HepG2 (cell line): ENCODE measurements around the gene EPB41L3. TPM values are rescaled to one million over a fixed set of nuclear protein-coding genes. Genes with fewer than 3 reads are reported as not detected.

Experiments
- ATAC-seq: fragments of 200-7000 bp; cut with Tn5 transposase; 3 replicates; pipeline ENCODE4 v1.9.1; 2020; ENCODE audit warnings: mild to moderate bottlenecking, moderate library complexity
- BruUV-seq: library from RNA; stranded (reverse); fragments of 400-500 nt; replicated peaks from 2 replicates; lab custom pipeline; 2021; lab: Mats Ljungman, UMichigan
- CTCF ChIA-PET: fragments of 300-600 bp; formaldehyde crosslinking; extraction: SDS; loops from one replicate; lab custom pipeline; 2021; ENCODE audit warnings: low total read pairs, inconsistent platforms, low intra/inter-chr PET ratio; lab: Yijun Ruan, JAX
- POLR2A ChIA-PET: fragments of 350-600 bp; sonication (Branson Sonifier 250); formaldehyde crosslinking; loops from one replicate; lab custom pipeline; 2020; ENCODE audit warnings: antibody characterized with exemption, inconsistent platforms; lab: Yijun Ruan, JAX
- DNase-seq: peaks from one replicate; pipeline ENCODE4 v3.0.0-alpha.2; 2015; ENCODE audit warnings: low spot score
- FAIRE-seq: peaks from 3 replicates; lab custom pipeline; 2011; peaks lifted over from hg19 to GRCh38; lab: Jason Lieb, UNC
- H2AFZ ChIP-seq: one replicate; pipeline ENCODE4 v1.6.1; 2011; ENCODE audit warnings: low read length, inconsistent platforms
- H3K27ac ChIP-seq: fragments of 300-600 bp; 3 replicates; pipeline ENCODE4 v1.8.0; 2011; ENCODE audit warnings: mixed run types, mild to moderate bottlenecking, mixed read lengths, low read length, inconsistent platforms; ENCODE audit not compliant: insufficient read depth; ENCODE audit errors: extremely low read length
- H3K27me3 ChIP-seq, 2 experiments: fragments of 200-600 bp in 1 of 2; 2 replicates in 1 of 2; 3 replicates in 1 of 2; pipeline versions ENCODE4 v1.6.0 to v1.8.0; 2011; ENCODE audit warnings: low read length in 2 of 2, mild to moderate bottlenecking in 2 of 2, moderate library complexity in 2 of 2, inconsistent platforms in 1 of 2; ENCODE audit not compliant: insufficient read depth in 2 of 2, control insufficient read depth in 1 of 2
- H3K36me3 ChIP-seq, 2 experiments: fragments of 200-600 bp in 1 of 2; replicated peaks in 1 of 2; 2 replicates in 1 of 2; 3 replicates in 1 of 2; pipeline versions ENCODE4 v1.5.1 to v1.8.0; 2011; ENCODE audit warnings: low read length in 2 of 2, inconsistent platforms in 1 of 2; ENCODE audit not compliant: insufficient read depth in 2 of 2, control insufficient read depth in 1 of 2
- H3K4me1 ChIP-seq: 2 replicates; pipeline ENCODE4 v1.5.1; 2012; ENCODE audit warnings: low read length, inconsistent platforms; ENCODE audit not compliant: insufficient read depth
- H3K4me2 ChIP-seq: 2 replicates; pipeline ENCODE4 v1.6.0; 2011; ENCODE audit warnings: low read depth, low read length, inconsistent platforms
- H3K4me3 ChIP-seq, 3 experiments: fragments of 200-600 bp in 1 of 3; sonication (generic), shearing (Covaris generic) in 1 of 3; replicated peaks in 1 of 3; 2 replicates each; pipeline ENCODE4 v1.5.1; 2011 to 2016; ENCODE audit warnings: low read length in 3 of 3, inconsistent platforms in 2 of 3, low read depth in 2 of 3, mild to moderate bottlenecking in 2 of 3, control low read depth in 1 of 3, mixed read lengths in 1 of 3; ENCODE audit not compliant: insufficient read depth in 1 of 3
- H3K79me2 ChIP-seq: one replicate; pipeline ENCODE4 v1.6.1; 2011; ENCODE audit warnings: low read length, inconsistent platforms; ENCODE audit not compliant: insufficient read depth
- H3K9ac ChIP-seq: 2 replicates; pipeline ENCODE4 v1.6.0; 2011; ENCODE audit warnings: mild to moderate bottlenecking, low read depth, low read length, inconsistent platforms; ENCODE audit not compliant: insufficient read depth
- H3K9me3 ChIP-seq: 2 replicates; pipeline ENCODE4 v1.5.1; 2012; ENCODE audit warnings: mild to moderate bottlenecking, low read length
- H4K20me1 ChIP-seq: 2 replicates; pipeline ENCODE4 v1.6.0; 2011; ENCODE audit warnings: inconsistent platforms, mild to moderate bottlenecking, low read length, moderate library complexity; ENCODE audit not compliant: insufficient read depth
- FOXP1 ChIP-seq, 2 experiments: fragments of 450-650 bp in 1 of 2; IDR thresholded peaks; 2 replicates each; pipeline ENCODE4 v1.6.1; 2017 to 2018; ENCODE audit warnings: antibody characterized with exemption in 1 of 2
- HMG20B ChIP-seq: conservative IDR thresholded peaks from 2 replicates; pipeline ENCODE4 v1.6.1; 2016; ENCODE audit warnings: missing genetic modification reagents, missing compliant biosample characterization
- IRF9 ChIP-seq: sonication (generic); formaldehyde crosslinking; IDR thresholded peaks from 2 replicates; pipeline ENCODE4 v1.8.0; 2022; ENCODE audit warnings: missing genetic modification reagents, mild to moderate bottlenecking, borderline replicate concordance
- NR2C2 ChIP-seq: sonication (generic); formaldehyde crosslinking; IDR thresholded peaks from 2 replicates; pipeline ENCODE4 v1.4.0; 2020; ENCODE audit warnings: missing genetic modification reagents, mild to moderate bottlenecking, moderate library complexity, borderline replicate concordance
- SMARCE1 ChIP-seq: fragments of 450-650 bp; IDR thresholded peaks from 2 replicates; pipeline ENCODE4 v1.6.1; 2017; ENCODE audit warnings: borderline replicate concordance
- SP4 ChIP-seq: sonication (generic); formaldehyde crosslinking; IDR thresholded peaks from 2 replicates; pipeline ENCODE4 v1.8.1; 2023; ENCODE audit warnings: mild to moderate bottlenecking, missing genetic modification reagents
- SUZ12 ChIP-seq: fragments of 150-350 bp; IDR thresholded peaks from 2 replicates; pipeline ENCODE4 v1.6.1; 2014; ENCODE audit warnings: low read depth, low read length
- TCF12 ChIP-seq, 2 experiments: fragments of 450-650 bp in 1 of 2; sonication (generic) in 1 of 2; formaldehyde crosslinking in 1 of 2; IDR thresholded peaks; 2 replicates each; pipeline versions ENCODE4 v1.6.1 to v1.8.0; 2017 to 2022; ENCODE audit warnings: antibody characterized with exemption in 1 of 2, mild to moderate bottlenecking in 1 of 2, missing genetic modification reagents in 1 of 2, moderate library complexity in 1 of 2
- TP53 ChIP-seq: sonication (generic); formaldehyde crosslinking; conservative IDR thresholded peaks from 2 replicates; pipeline ENCODE4 v1.4.0; 2020; ENCODE audit warnings: missing genetic modification reagents
- ZFP36 ChIP-seq: fragments of 150-350 bp; IDR thresholded peaks from 2 replicates; pipeline ENCODE4 v1.6.1; 2018; ENCODE audit warnings: borderline replicate concordance, low read length, low read depth; ENCODE audit not compliant: partially characterized antibody
- ZNF10 ChIP-seq: sonication (generic); formaldehyde crosslinking; IDR thresholded peaks from 2 replicates; pipeline ENCODE4 v1.4.0; 2020; ENCODE audit warnings: mild to moderate bottlenecking, low read depth, missing genetic modification reagents, borderline replicate concordance
- ZNF230 ChIP-seq: sonication (generic); formaldehyde crosslinking; IDR thresholded peaks from 2 replicates; pipeline ENCODE4 v1.4.0; 2020; ENCODE audit warnings: mild to moderate bottlenecking, missing genetic modification reagents
- ZNF280D ChIP-seq: sonication (generic); formaldehyde crosslinking; IDR thresholded peaks from 2 replicates; pipeline ENCODE4 v1.5.1; 2020; ENCODE audit warnings: mild to moderate bottlenecking, missing genetic modification reagents
- ZSCAN20 ChIP-seq: sonication (generic); formaldehyde crosslinking; IDR thresholded peaks from 2 replicates; pipeline ENCODE4 v1.4.0; 2020; ENCODE audit warnings: missing genetic modification reagents, mild to moderate bottlenecking, borderline replicate concordance
- WGBS: methylation state at CpG from one replicate; pipeline ENCODE4 v1.1.6; 2017; ENCODE audit warnings: low lambda C conversion rate; 5-methylcytosine and 5-hydroxymethylcytosine counted together
- in situ Hi-C: cut with HindIII; loops from 2 replicates; pipeline ENCODE4 v1.10.0; 2017; ENCODE audit warnings: low pct_unique_long_range_greater_than_20kb; ENCODE audit not compliant: extremely low pct_ligation_motif_present
- intact Hi-C: fragments of 100-400 bp; cut with micrococcal nuclease; formaldehyde crosslinking; loops from one replicate; pipeline ENCODE4 v1.10.0; 2022; ENCODE audit not compliant: unreplicated experiment
- polyA plus RNA-seq, 8 experiments: library from polyadenylated mRNA; depleted of rRNA in 3 of 8; stranded (reverse) in 7 of 8; unstranded in 1 of 8; fragments of >200 nt; fragmentation: Illumina TruSeq in 4 of 8; extraction: Trizol in 4 of 8; gene quantifications; 2 replicates each; pipeline versions ENCODE4 v1.2.1 to v1.2.3, GENCODE V29; 2011 to 2016; ENCODE audit warnings: low read depth in 4 of 8, missing spikeins in 1 of 8, mixed read lengths in 1 of 8; ENCODE audit not compliant: insufficient read depth in 1 of 8
- total RNA-seq, 5 experiments: library from RNA; depleted of rRNA; stranded (reverse); fragments of >200 nt; fragmentation: Illumina TruSeq; extraction: Trizol; gene quantifications; 2 replicates each; pipeline ENCODE4 v1.2.3, GENCODE V29; 2016; ENCODE audit warnings: low read depth in 1 of 5

EPB41L3 gene
- total and polyA plus RNA-seq, 2 of the 13 experiments (the other 11 are each of a cell fraction or from before 2014, with no cell fraction given): not detected

GRCh38 chr18:5415665-5416064 lies 128.1 kb downstream of the EPB41L3 start:
- in situ Hi-C loops: no loop called here
- ATAC-seq: no peak
- Histone ChIP-seq H3K79me2 (no peaks in the 10 kb centered on the region), H3K36me3 (no peaks in the 10 kb centered on the region), H2AFZ (no peak overlapping the region), H3K4me2 (no peak overlapping the region), H3K4me1 (no peaks in the 10 kb centered on the region), H3K27ac (no peak overlapping the region), H3K27me3 (peaks cover 0 to 24% of the 10 kb centered on the region in 2 experiments; a peak in 2 of 5 replicates), H4K20me1 (no peaks in the 10 kb centered on the region), H3K9me3 (no peaks in the 10 kb centered on the region), H3K4me3 (no peak overlapping the region), H3K9ac (no peak overlapping the region)
- TF ChIP-seq SUZ12 (no peak), SP4 (CRISPR knock-in tag) (no peak)
- ChIA-PET CTCF (no interaction called here), POLR2A (no interaction called here)
- 55% methylated on average over 12 of the region's 12 CpGs for WGBS
- no peak for DNase-seq
- no TSS peak for BruUV-seq
- intact Hi-C loops: no loop called here
- FAIRE-seq: no peak

GRCh38 chr18:5415031-5415430 lies 128.8 kb downstream of the EPB41L3 start:
- 33% methylated on average over 4 of the region's 4 CpGs for WGBS
- DNase-seq (no peak), ATAC-seq (no peak), FAIRE-seq (no peak)
- Histone ChIP-seq H3K4me1 (no peaks in the 10 kb centered on the region), H3K36me3 (no peaks in the 10 kb centered on the region), H3K9me3 (no peaks in the 10 kb centered on the region), H3K79me2 (no peaks in the 10 kb centered on the region), H3K4me2 (no peak overlapping the region), H2AFZ (no peak overlapping the region), H3K4me3 (no peak overlapping the region), H3K9ac (no peak overlapping the region), H3K27me3 (peaks cover 0 to 23% of the 10 kb centered on the region in 2 experiments; a peak in 2 of 5 replicates), H4K20me1 (no peaks in the 10 kb centered on the region), H3K27ac (no peak overlapping the region)
- no TSS peak for BruUV-seq
- ChIA-PET POLR2A (no interaction called here), CTCF (no interaction called here)
- intact Hi-C loops (no loop called here), in situ Hi-C loops (no loop called here)
- no peak for TF ChIP-seq ZNF10
- no peak for TF ChIP-seq IRF9 (CRISPR knock-in tag)
- TF ChIP-seq TCF12 (IDR thresholded peaks at IDR 0.05): no peak
- no peak for TF ChIP-seq TCF12 (CRISPR knock-in tag; IDR thresholded peaks at IDR 0.05)
- no peak for TF ChIP-seq ZNF230 (CRISPR knock-in tag)
- no peak for TF ChIP-seq ZNF280D
- TF ChIP-seq ZSCAN20 (CRISPR knock-in tag): no peak
- TF ChIP-seq HMG20B: no peak
- no peak for TF ChIP-seq SMARCE1
- TF ChIP-seq TP53 (CRISPR knock-in tag): no peak
- no peak for TF ChIP-seq NR2C2 (CRISPR knock-in tag)
- TF ChIP-seq FOXP1 (IDR thresholded peaks at IDR 0.05): no peak
- TF ChIP-seq FOXP1 (CRISPR knock-in tag; IDR thresholded peaks at IDR 0.05): no peak
- TF ChIP-seq ZFP36: no peak
